CD4-positive, alpha-beta T cell treated with Interleukin-6 at 100 ng/mL for 8 hours (primary cell): Measurements from ENCODE around the gene VRK1.

Source experiments
- DNase-seq: peaks from one replicate; pipeline ENCODE4 v3.0.0-alpha.2; 2020; ENCODE audit warnings: mixed read lengths, low spot score

Gene VRK1

DNA sequence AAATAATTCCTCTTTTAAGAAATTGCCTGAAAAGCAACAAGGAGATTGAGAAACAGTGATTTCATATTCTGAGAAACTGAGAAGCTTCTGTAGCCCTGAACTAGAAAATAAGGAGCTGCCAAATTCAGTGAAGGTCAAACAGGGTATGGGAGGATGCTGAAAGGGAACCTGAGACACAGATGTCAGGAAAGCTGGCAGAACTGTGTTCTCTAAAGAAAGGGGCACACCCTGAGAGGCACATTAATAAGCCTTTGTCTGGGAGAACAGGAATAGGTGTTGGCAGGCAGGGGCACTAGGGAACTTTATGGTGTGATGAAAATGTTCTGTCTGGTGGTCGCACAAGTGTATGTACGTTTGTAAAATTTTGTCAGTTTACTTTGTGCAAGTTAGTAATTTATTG, 29.6 kb downstream of the VRK1 start:
- DNase-seq: no peak

GRCh38 chr14:96827290-96827689, 30.1 kb downstream of the VRK1 start:
- no peak for DNase-seq

- no peak for DNase-seq
Measured at GRCh38 chr14:96829791-96830190, 32.6 kb downstream of the VRK1 start.

DNA sequence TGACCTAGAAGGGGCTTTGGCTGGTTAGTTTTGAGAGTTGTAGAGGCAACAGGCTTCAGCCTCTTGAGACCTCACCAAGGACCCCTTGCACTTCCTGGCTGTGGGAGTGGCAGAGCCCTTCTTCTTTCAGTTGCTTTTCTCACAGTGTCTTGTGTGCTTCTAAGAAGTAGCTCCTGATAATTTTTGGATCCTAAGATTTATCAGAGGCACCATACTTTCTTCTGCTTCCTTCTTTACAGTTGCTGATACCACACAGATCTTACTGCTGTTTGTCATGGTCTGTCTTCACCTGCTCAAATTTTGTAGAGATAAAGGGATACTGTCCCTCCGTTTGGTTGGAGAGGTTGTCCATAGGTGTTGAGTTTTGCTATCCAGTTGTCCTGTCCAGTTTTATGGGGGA, 33.8 kb downstream of the VRK1 start:
- DNase-seq: no peak

GRCh38 chr14:96832351-96832750, 35.2 kb downstream of the VRK1 start:
- no peak for DNase-seq

GRCh38 chr14:96838449-96838848, 41.3 kb downstream of the VRK1 start:
- no peak for DNase-seq

- DNase-seq: no peak
Measured at GRCh38 chr14:96839251-96839650, 42.1 kb downstream of the VRK1 start.

GRCh38 chr14:96843137-96843536, 46.0 kb downstream of the VRK1 start:
- no peak for DNase-seq

GRCh38 chr14:96844857-96845570, 47.8 kb downstream of the VRK1 start:
- no peak for DNase-seq

DNA sequence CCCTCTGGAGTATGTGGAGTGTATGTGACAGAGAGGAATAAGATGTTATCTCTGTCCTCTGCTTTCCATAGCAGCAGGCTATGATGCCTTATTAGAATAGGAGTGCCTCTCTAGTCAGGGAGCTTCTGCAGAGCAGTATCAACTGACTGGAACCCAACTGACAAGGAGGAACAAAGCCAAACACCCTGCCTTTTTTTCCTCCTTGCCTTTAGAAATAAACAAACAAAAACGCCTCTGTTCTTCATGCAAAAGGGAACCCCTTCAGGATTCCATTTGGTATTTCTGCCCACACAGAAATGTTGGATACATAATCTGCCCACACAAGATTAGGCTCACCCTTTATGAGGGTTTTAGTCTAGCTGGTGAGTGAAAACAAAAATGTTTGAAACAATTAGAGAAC, 50.3 kb downstream of the VRK1 start:
- DNase-seq: no peak

DNA sequence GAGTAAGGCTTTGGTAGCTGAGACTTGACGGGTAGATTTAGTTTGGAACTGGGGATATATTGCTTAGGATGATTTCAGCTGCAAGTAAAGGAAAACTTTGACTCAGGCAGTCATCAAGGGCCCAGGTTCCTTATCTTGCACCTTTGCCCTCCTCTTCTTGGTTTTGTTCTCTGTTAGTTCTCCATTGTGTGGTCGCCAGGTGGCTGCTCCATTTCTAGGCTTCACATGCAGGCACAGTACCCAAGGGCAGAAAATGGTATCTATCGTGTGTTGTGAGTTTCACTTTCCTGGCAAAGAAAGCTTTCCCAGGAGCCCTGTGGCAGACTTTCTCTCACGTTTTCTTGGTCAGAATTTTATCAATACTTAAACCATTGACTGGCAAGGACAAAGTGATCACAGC, 50.8 kb downstream of the VRK1 start:
- DNase-seq: no peak

DNA sequence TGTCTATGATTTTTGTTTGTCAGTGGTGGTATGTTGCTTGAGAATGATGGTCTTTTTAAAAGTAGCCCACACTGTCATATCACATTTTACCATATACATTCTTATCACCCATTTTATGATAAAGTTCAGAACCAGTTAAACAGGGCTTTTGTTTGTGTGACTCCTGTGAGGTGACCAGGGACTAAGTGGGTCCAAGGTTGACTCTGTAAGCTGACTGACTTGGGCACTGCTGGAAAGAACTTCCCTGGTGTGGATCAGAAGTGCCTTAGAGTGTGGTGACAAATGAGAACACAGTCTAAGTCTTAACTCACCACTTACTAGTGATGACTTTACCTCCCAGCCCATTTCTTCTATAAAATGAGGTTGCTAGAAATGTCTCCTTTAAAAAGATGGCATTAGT, 52.6 kb downstream of the VRK1 start:
- no peak for DNase-seq

- no peak for DNase-seq
Measured at GRCh38 chr14:96851694-96852381, 54.7 kb downstream of the VRK1 start.

GRCh38 chr14:96852823-96853422, 55.7 kb downstream of the VRK1 start:
- peak; percentile 3 for DNase-seq

DNA sequence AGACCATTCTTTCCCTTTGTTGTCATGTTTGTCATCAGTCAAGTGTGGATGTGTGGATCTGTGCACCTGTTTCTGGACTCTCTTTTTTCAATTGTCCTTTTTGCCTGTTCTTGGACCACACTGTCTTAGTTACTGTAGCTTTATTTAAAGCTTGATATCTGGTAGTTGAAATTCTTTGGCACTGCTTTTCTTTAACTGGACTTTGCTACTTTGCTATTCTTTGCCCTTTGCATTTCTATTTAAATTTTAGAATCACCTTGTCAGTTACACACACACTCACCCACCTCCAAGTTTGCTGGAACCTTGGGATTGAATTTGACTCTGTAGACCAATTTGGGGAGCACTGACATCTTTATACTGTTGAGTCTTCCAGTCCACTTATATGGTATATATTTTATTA, 61.5 kb downstream of the VRK1 start:
- no peak for DNase-seq

DNA sequence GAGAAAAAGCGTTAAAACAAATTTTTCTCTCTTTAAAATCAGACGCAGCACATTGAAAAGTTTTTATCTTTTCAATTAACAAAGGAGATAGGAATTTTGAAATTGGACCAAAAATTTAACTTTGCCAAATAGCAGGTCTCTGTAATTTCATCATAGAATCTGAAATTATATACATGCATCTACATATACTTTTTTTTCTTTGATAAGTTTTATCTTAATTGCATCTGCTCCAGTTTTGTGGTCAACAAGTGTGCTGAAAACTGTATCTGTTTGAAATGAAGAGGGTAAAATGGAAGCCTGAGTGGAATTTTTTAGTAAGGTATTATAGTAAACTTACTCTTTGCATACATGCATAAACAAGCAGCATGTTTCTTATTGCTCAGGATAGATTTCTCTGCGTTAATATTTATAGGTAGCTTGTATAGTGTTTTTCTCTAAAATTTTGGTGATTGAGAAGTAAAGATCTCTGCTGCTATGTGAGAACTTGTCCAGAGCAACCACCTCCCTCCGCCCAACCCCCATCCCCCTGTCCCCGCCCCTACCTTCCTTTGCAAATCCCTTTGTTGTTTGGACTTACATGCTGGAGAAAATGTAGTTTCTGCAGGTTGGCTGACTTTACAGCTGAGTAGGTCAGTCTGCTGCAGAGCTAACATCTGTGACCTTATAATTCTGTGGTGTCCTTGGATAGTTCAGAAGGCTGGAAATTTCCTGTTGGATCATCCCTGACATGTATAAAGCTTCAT, 64.6 kb downstream of the VRK1 start:
- no peak for DNase-seq

- DNase-seq: no peak
Measured at GRCh38 chr14:96863327-96863985, 66.3 kb downstream of the VRK1 start.

DNA sequence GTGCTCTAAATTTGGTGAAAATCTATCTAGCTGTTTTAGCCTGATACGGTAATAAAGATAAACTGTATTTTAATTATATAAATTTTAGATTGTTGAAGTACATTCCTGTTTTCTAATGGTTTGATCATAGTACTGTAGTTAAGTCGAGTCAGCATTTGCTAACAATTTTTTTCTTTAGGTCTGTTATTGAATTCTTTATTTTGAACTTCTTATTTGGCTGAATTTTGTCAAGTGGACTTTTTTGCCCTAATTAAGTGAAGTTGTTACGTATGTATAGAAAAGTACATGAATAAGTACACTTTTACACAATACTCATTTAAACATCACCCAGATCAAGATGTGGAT, 66.8 kb downstream of the VRK1 start:
- no peak for DNase-seq

DNA sequence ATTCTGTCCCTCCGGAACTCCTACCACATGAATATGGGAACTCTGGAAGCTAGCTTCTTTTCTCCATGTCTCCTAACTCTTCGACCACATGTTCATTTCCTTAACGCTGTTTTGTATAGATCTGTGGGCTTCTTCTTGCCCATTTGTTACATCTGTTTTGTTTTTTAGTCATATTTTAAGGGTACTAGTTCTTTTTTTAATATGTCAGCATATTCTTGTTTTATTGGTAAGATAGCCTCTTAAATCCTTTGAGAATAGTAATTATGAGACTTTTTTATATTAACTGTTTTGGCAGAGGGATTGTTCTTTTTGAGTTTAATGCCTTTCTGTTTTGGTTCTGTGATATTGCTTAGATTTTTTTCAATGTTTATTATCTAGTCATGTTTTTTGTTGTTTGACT, 70.5 kb downstream of the VRK1 start:
- DNase-seq: no peak

GRCh38 chr14:96874127-96874526, 76.9 kb downstream of the VRK1 start:
- no peak for DNase-seq

DNA sequence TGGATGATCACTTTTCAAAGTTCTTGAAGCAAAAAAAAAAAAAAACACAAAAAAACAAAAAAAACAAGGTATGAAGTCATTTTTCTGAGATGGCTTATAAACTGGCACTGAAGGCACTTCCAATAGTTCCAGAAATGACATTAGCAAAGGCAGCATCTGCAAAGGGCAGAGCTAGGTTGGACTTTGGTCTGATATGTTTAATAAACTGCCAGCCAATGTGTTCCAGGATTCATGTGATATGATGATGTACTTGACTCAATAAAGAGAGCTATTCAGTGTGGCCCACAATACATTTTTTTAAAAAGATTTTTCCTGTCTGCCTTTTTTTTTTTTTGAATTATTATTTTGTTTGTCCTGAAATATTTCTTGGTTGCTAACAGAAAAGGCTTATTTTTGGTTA, 79.6 kb downstream of the VRK1 start:
- DNase-seq: no peak

DNA sequence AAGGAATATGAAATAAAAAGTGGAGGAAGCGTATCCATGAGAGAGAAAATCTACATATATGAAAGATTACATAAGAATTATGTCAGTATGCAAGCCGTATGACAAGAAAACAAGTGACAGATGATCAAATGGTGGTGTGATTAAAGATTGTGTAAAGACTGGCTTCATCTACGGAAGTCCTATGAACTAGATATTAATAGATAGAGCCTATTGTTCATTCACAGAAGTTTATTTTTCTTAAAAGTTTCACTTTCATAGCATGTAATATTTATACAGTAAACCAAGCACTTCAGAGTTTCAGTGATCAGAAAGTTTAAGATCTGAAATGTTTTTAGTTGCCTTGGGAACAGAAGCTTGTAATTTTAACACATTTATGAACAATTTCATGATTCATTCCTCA, 84.5 kb downstream of the VRK1 start:
- DNase-seq: no peak
